Measurements from ENCODE around the gene C1GALT1C1L. TPM values are rescaled to one million over a fixed set of nuclear protein-coding genes. Genes with fewer than 3 reads are reported as not detected.

The C1GALT1C1L gene
- total and polyA plus RNA-seq, 2 donors (not counting 1 experiment from before 2014, with no cell fraction given), result not detected

GRCh38 chr2:43692428-43692994 is 16.3 kb upstream of the C1GALT1C1L start:
- H3K79me2 ChIP-seq (ENCODE audit: control insufficient read depth, insufficient read depth, low read length), result no peaks in the 10 kb centered on the region
- ChIA-PET POLR2A (no interaction called here), CTCF (no interaction called here)
- DNase-seq (no peak), ATAC-seq (ENCODE audit: low read depth) (no peak)
- H3K9ac ChIP-seq (ENCODE audit: low read length), result no peak overlapping the region
- no peak overlapping the region for H2AFZ ChIP-seq (ENCODE audit: insufficient read depth, low read depth, low read length, poor library complexity, severe bottlenecking)
- H3K4me3 ChIP-seq (ENCODE audit: control extremely low read depth in 1 of 5, extremely low read depth in 1 of 5, insufficient read depth in 1 of 5, low read depth in 2 of 5, low read length in 4 of 5), result no peak overlapping the region
- TF ChIP-seq CTCF (IDR thresholded peaks at IDR 0.05) (no peak), EZH2 (IDR thresholded peaks at IDR 0.05; ENCODE audit: borderline replicate concordance, insufficient read depth, low read depth, low read length, poor library complexity, severe bottlenecking) (no peak)
- no peak overlapping the region for H3K27ac Mint-ChIP-seq
- H3K27me3 ChIP-seq (replicated peaks in 1 of 4; ENCODE audit: control extremely low read depth in 1 of 4, control insufficient read depth in 3 of 4, insufficient read depth in 4 of 4, low read length in 3 of 4), result peaks cover 0 to 7% (median 0%) of the 10 kb centered on the region in 4 experiments
- H3K4me3 Mint-ChIP-seq, result no peak overlapping the region
- H3K4me2 ChIP-seq (replicated peaks; ENCODE audit: low read depth, low read length, poor library complexity, severe bottlenecking), result no peak overlapping the region
- H3K27me3 Mint-ChIP-seq, result peaks cover 21% of the 10 kb centered on the region
- no peaks in the 10 kb centered on the region for H3K36me3 ChIP-seq (replicated peaks in 1 of 2; ENCODE audit: control extremely low read depth in 1 of 2, control insufficient read depth in 1 of 2, extremely low read depth in 1 of 2, insufficient read depth in 2 of 2, low read length in 1 of 2)
- WGBS (ENCODE audit: insufficient coverage), result 71% methylated on average over 1 of the region's 5 CpGs
- no peaks in the 10 kb centered on the region for H3K9me3 Mint-ChIP-seq (ENCODE audit: insufficient read depth)
- intact Hi-C loops (cut with micrococcal nuclease), result no loop called here
- no peaks in the 10 kb centered on the region for H3K9me3 ChIP-seq (ENCODE audit: control extremely low read depth in 1 of 3, control insufficient read depth in 2 of 3, insufficient read depth in 1 of 3, low read length in 2 of 3)
- no peaks in the 10 kb centered on the region for H4K20me1 ChIP-seq (ENCODE audit: control insufficient read depth, insufficient read depth, low read length, poor library complexity, severe bottlenecking)
- H3K4me1 Mint-ChIP-seq, result no peaks in the 10 kb centered on the region
- no peaks in the 10 kb centered on the region for H3K4me1 ChIP-seq (ENCODE audit: control insufficient read depth in 2 of 2, insufficient read depth in 2 of 2, low read length in 2 of 2)
- H3K27ac ChIP-seq (ENCODE audit: low read length in 2 of 2), result no peak overlapping the region

- H3K9ac ChIP-seq (ENCODE audit: low read length), result no peak overlapping the region
- no peaks in the 10 kb centered on the region for H3K79me2 ChIP-seq (ENCODE audit: control insufficient read depth, insufficient read depth, low read length)
- no peak overlapping the region for H3K4me3 Mint-ChIP-seq
- peaks cover 2% of the 10 kb centered on the region for H3K4me1 Mint-ChIP-seq
- no peak overlapping the region for H3K4me2 ChIP-seq (replicated peaks; ENCODE audit: low read depth, low read length, poor library complexity, severe bottlenecking)
- H3K27ac Mint-ChIP-seq, result no peak overlapping the region
- no peaks in the 10 kb centered on the region for H4K20me1 ChIP-seq (ENCODE audit: control insufficient read depth, insufficient read depth, low read length, poor library complexity, severe bottlenecking)
- CTCF ChIA-PET, result no interaction called here
- ATAC-seq (ENCODE audit: low read depth), result no peak
- H3K4me1 ChIP-seq (ENCODE audit: control insufficient read depth in 2 of 2, insufficient read depth in 2 of 2, low read length in 2 of 2), result no peaks in the 10 kb centered on the region
- H3K27ac ChIP-seq (ENCODE audit: low read length in 2 of 2), result no peak overlapping the region
- TF ChIP-seq CTCF (IDR thresholded peaks at IDR 0.05), result no peak
- TF ChIP-seq EZH2 (IDR thresholded peaks at IDR 0.05; ENCODE audit: borderline replicate concordance, insufficient read depth, low read depth, low read length, poor library complexity, severe bottlenecking), result no peak
- H3K36me3 ChIP-seq (replicated peaks in 1 of 2; ENCODE audit: control extremely low read depth in 1 of 2, control insufficient read depth in 1 of 2, extremely low read depth in 1 of 2, insufficient read depth in 2 of 2, low read length in 1 of 2), result no peaks in the 10 kb centered on the region
- H3K27me3 ChIP-seq (replicated peaks in 1 of 4; ENCODE audit: control extremely low read depth in 1 of 4, control insufficient read depth in 3 of 4, insufficient read depth in 4 of 4, low read length in 3 of 4), result peaks cover 0 to 7% (median 0%) of the 10 kb centered on the region in 4 experiments
- no peak overlapping the region for H2AFZ ChIP-seq (ENCODE audit: insufficient read depth, low read depth, low read length, poor library complexity, severe bottlenecking)
- POLR2A ChIA-PET, result no interaction called here
- peaks cover 24% of the 10 kb centered on the region for H3K27me3 Mint-ChIP-seq
- no peaks in the 10 kb centered on the region for H3K9me3 Mint-ChIP-seq (ENCODE audit: insufficient read depth)
- H3K4me3 ChIP-seq (ENCODE audit: control extremely low read depth in 1 of 5, extremely low read depth in 1 of 5, insufficient read depth in 1 of 5, low read depth in 2 of 5, low read length in 4 of 5), result no peak overlapping the region
- no peaks in the 10 kb centered on the region for H3K9me3 ChIP-seq (ENCODE audit: control extremely low read depth in 1 of 3, control insufficient read depth in 2 of 3, insufficient read depth in 1 of 3, low read length in 2 of 3)
- 89% methylated on average over 2 of the region's 2 CpGs for WGBS (ENCODE audit: insufficient coverage)
- DNase-seq, result no peak
- intact Hi-C loops (cut with micrococcal nuclease), result no loop called here
These were observed 13.8 kb upstream of the C1GALT1C1L start for GRCh38 chr2:43689999-43690398.
